K562 (cell line): ENCODE data around the gene SSH3. TPM values are rescaled to one million over a fixed set of nuclear protein-coding genes. Genes with fewer than 3 reads are reported as not detected.

ENCODE experiments used
- ARNT ChIP-seq, 2 experiments: fragments of 450-650 bp; IDR thresholded peaks; 2 replicates each; pipeline ENCODE4 v1.6.1; 2016; ENCODE audit warnings: mild to moderate bottlenecking in 1 of 2
- CHD4 ChIP-seq: fragments of 200-600 bp; sonication (generic); IDR thresholded peaks from 3 replicates; pipeline ENCODE4 v1.6.1; 2012; ENCODE audit warnings: low read depth, mild to moderate bottlenecking, mixed read lengths, low read length, inconsistent platforms; ENCODE audit not compliant: insufficient read depth, insufficient replicate concordance, poor library complexity, severe bottlenecking
- E2F8 ChIP-seq: fragments of 450-650 bp; IDR thresholded peaks from 2 replicates; pipeline ENCODE4 v1.7.1; 2018; ENCODE audit warnings: mild to moderate bottlenecking, low read depth; ENCODE audit not compliant: partially characterized antibody
- ELF1 ChIP-seq: fragments of 200-800 bp; sonication (Bioruptor generic); IDR thresholded peaks from 2 replicates; pipeline ENCODE4 v1.6.1; 2016; ENCODE audit warnings: missing genetic modification characterization, missing compliant biosample characterization
- ETV1 ChIP-seq: fragments of 450-650 bp; conservative IDR thresholded peaks from 2 replicates; pipeline ENCODE4 v1.6.1; 2016; ENCODE audit warnings: missing genetic modification characterization, control low read depth, low read depth, missing compliant biosample characterization
- ETV5 ChIP-seq: sonication (generic); formaldehyde crosslinking; IDR thresholded peaks from 2 replicates; pipeline ENCODE4 v1.4.0; 2020; ENCODE audit warnings: low read depth, mild to moderate bottlenecking, missing genetic modification reagents
- FOXJ2 ChIP-seq: fragments of 200-800 bp; sonication (Bioruptor generic); IDR thresholded peaks from 2 replicates; pipeline ENCODE4 v1.6.1; 2016; ENCODE audit warnings: missing genetic modification characterization, missing compliant biosample characterization
- GATAD2A ChIP-seq: fragments of 450-650 bp; IDR thresholded peaks from 2 replicates; pipeline ENCODE4 v1.6.1; 2017
- HDAC2 ChIP-seq: fragments of 450-650 bp; IDR thresholded peaks from 2 replicates; pipeline ENCODE4 v1.6.1; 2016; ENCODE audit warnings: mild to moderate bottlenecking
- HDGF ChIP-seq: fragments of 450-650 bp; IDR thresholded peaks from 2 replicates; pipeline ENCODE4 v1.6.1; 2016
- HMGXB4 ChIP-seq: sonication (generic); formaldehyde crosslinking; IDR thresholded peaks from 2 replicates; pipeline ENCODE4 v1.8.1; 2023; ENCODE audit warnings: mild to moderate bottlenecking, missing genetic modification reagents
- JUN ChIP-seq, 2 experiments: sonication (generic) in 1 of 2; formaldehyde crosslinking in 1 of 2; IDR thresholded peaks; 2 replicates each; pipeline versions ENCODE4 v1.6.1 to v1.8.0; 2012 to 2022; ENCODE audit warnings: borderline replicate concordance in 2 of 2, mild to moderate bottlenecking in 2 of 2, improper control_type of control experiment in 1 of 2, low read depth in 1 of 2, low read length in 1 of 2, missing genetic modification reagents in 1 of 2
- KDM2B ChIP-seq: fragments of 250-450 bp; sonication (Bioruptor Pico); IDR thresholded peaks from 2 replicates; pipeline ENCODE4 v1.8.0; 2021; ENCODE audit warnings: mild to moderate bottlenecking, moderate library complexity
- NBN ChIP-seq: fragments of 450-650 bp; IDR thresholded peaks from 2 replicates; pipeline ENCODE4 v1.6.1; 2016; ENCODE audit warnings: low read depth, mild to moderate bottlenecking
- PTTG1 ChIP-seq: fragments of 450-650 bp; IDR thresholded peaks from 2 replicates; pipeline ENCODE4 v1.6.1; 2016; ENCODE audit warnings: low read depth, mild to moderate bottlenecking, missing genetic modification characterization, missing compliant biosample characterization
- SMARCC2 ChIP-seq: fragments of 450-650 bp; IDR thresholded peaks from 2 replicates; pipeline ENCODE4 v1.6.1; 2017; ENCODE audit warnings: antibody characterized with exemption, moderate library complexity, mild to moderate bottlenecking, low read depth
- ZKSCAN1 ChIP-seq: fragments of 150-350 bp; IDR thresholded peaks from 2 replicates; pipeline ENCODE4 v1.6.1; 2016; ENCODE audit warnings: low read depth, low read length
- ZNF311 ChIP-seq: fragments of 250-450 bp; sonication (Bioruptor Pico); IDR thresholded peaks from 2 replicates; pipeline ENCODE4 v1.4.0; 2020; ENCODE audit warnings: mild to moderate bottlenecking, moderate library complexity
- ZNF41 ChIP-seq: fragments of 250-450 bp; sonication (Bioruptor Pico); conservative IDR thresholded peaks from 2 replicates; pipeline ENCODE4 v1.4.0; 2020; ENCODE audit warnings: mild to moderate bottlenecking
- ZNF511 ChIP-seq: sonication (generic); formaldehyde crosslinking; IDR thresholded peaks from 2 replicates; pipeline ENCODE4 v1.8.0; 2022; ENCODE audit warnings: mild to moderate bottlenecking, missing genetic modification reagents
- ZNF512 ChIP-seq: IDR thresholded peaks from 2 replicates; pipeline ENCODE4 v1.6.1; 2016; ENCODE audit warnings: missing genetic modification characterization, missing compliant biosample characterization
- ZNF57 ChIP-seq: fragments of 450-650 bp; formaldehyde crosslinking; IDR thresholded peaks from 2 replicates; pipeline ENCODE4 v1.4.0; 2020; ENCODE audit warnings: mild to moderate bottlenecking, moderate library complexity
- polyA plus RNA-seq, 8 experiments: library from polyadenylated mRNA; depleted of rRNA in 4 of 8; stranded (reverse) in 5 of 8; unstranded in 3 of 8; fragments of >200 nt; fragmentation: Nextera tagmentation in 2 of 8; fragmentation: Illumina TruSeq in 1 of 8; extraction: Ambion mirVana in 2 of 8; extraction: Trizol in 1 of 8; gene quantifications; 2 replicates each; pipeline versions ENCODE4 v1.2.1 to v1.2.3, GENCODE V29; 2011 to 2014; ENCODE audit warnings: inconsistent platforms in 1 of 8, missing spikeins in 1 of 8
- total RNA-seq, 7 experiments: library from RNA; depleted of rRNA in 6 of 7; stranded (reverse); fragments of >200 nt in 6 of 7; fragmentation: Illumina TruSeq in 2 of 7; extraction: Trizol in 2 of 7; gene quantifications; 2 replicates each; pipeline versions ENCODE4 v1.2.1 to v1.2.3, GENCODE V29; 2011 to 2021; ENCODE audit warnings: low replicate concordance in 1 of 7

Gene SSH3
- total and polyA plus RNA-seq, 9 of the 15 experiments (the other 6 are each of a cell fraction or from before 2014, with no cell fraction given): 0.07 to 1.0 (median 0.24) TPM; not detected in 3

GRCh38 chr11:67288452-67289225 is 14.7 kb upstream of the SSH3 start (continued):
- TF ChIP-seq E2F8 (peak; percentile 21), GATAD2A (no peak), ETV1 (tag) (peak; percentile 99; the same call in 1 of the 2 replicates), ZNF511 (CRISPR knock-in tag) (0 out of 2 replicates have a peak, but pooled peaks have one; percentile 48), ZNF57 (CRISPR knock-in tag) (no peak), FOXJ2 (tag) (no peak), HDGF (no peak), ZNF311 (CRISPR knock-in tag) (no peak), ZKSCAN1 (no peak), JUN (IDR thresholded peaks at IDR 0.05; ENCODE audit: borderline replicate concordance, low read depth, low read length) (no peak), JUN (CRISPR knock-in tag; IDR thresholded peaks at IDR 0.05; ENCODE audit: borderline replicate concordance) (peak; percentile 16; the same call in 1 of the 2 replicates), HMGXB4 (no peak), PTTG1 (tag) (no peak), HDAC2 (no peak), NBN (0 out of 2 replicates have a peak, but pooled peaks have one; percentile 61), ZNF512 (tag) (no peak), KDM2B (CRISPR knock-in tag) (peak; percentile 69; the same call in 1 of the 2 replicates), CHD4 (peak; percentile 29), ETV5 (CRISPR knock-in tag) (peak; percentile 99), ARNT (IDR thresholded peaks at IDR 0.05) (no peak), ZNF41 (CRISPR knock-in tag) (no peak), ELF1 (tag) (peak; percentile 88), SMARCC2 (no peak)
